Measurements from ENCODE around the gene TDRD1.

- TF ChIP-seq ZBTB1 (CRISPR knock-in tag; IDR thresholded peaks at IDR 0.05; ENCODE audit: borderline replicate concordance, low read depth) (no peak), YY1 (IDR thresholded peaks at IDR 0.05; ENCODE audit: borderline replicate concordance in 1 of 3, control insufficient read depth in 1 of 3, extremely low read depth in 1 of 3, insufficient read depth in 3 of 3, insufficient read length in 1 of 3, insufficient replicate concordance in 2 of 3, low read depth in 1 of 3, low read length in 2 of 3) (no peak), CTCF (IDR thresholded peaks at IDR 0.05 in 2 of 3, conservative IDR thresholded peaks at IDR 0.05 in 1 of 3; ENCODE audit: insufficient read depth in 2 of 3, low read depth in 1 of 3, low read length in 3 of 3) (no peak), EZH2 (IDR thresholded peaks at IDR 0.05; ENCODE audit: borderline replicate concordance, low read depth, low read length) (no peak), NBN (IDR thresholded peaks at IDR 0.05; ENCODE audit: low read depth) (no peak), FIP1L1 (IDR thresholded peaks at IDR 0.05; ENCODE audit: low read depth, low read length, poor library complexity, severe bottlenecking) (no peak), HCFC1 (IDR thresholded peaks at IDR 0.05; ENCODE audit: low read depth, low read length) (no peak), ATF3 (IDR thresholded peaks at IDR 0.05) (no peak), ATF3 (CRISPR knock-in tag; conservative IDR thresholded peaks at IDR 0.05) (no peak), MCM5 (IDR thresholded peaks at IDR 0.05; ENCODE audit: low read depth) (no peak), HNRNPK (IDR thresholded peaks at IDR 0.05; ENCODE audit: low read depth, low read length, poor library complexity, severe bottlenecking) (no peak), FOXA1 (IDR thresholded peaks at IDR 0.05; ENCODE audit: borderline replicate concordance) (no peak), RERE (CRISPR knock-in tag; IDR thresholded peaks at IDR 0.05; ENCODE audit: borderline replicate concordance) (no peak), EHMT2 (IDR thresholded peaks at IDR 0.05) (no peak)
Observed at GRCh38 chr10:114163062-114163461, 16.1 kb upstream of the TDRD1 start.
